Upper lobe of left lung (tissue), 6 donors: Measurements from ENCODE around the gene ZBTB40. TPM values are rescaled to one million over a fixed set of nuclear protein-coding genes. Genes with fewer than 3 reads are reported as not detected.

Source experiments
- ATAC-seq, 2 donors: fragments of 200-7000 bp; cut with Tn5 transposase; one replicate each; pipeline ENCODE4 v1.9.1; 2022; ENCODE audit warnings: mild to moderate bottlenecking in 2 of 2, moderate library complexity in 2 of 2; ENCODE audit not compliant: low FRiP score in 2 of 2
- DNase-seq, 2 donors: peaks; one replicate each; pipeline ENCODE4 v3.0.0-alpha.2; 2019 to 2020
- H3K27ac ChIP-seq, 4 donors: fragments of 200-600 bp; sonication (generic); one replicate each; pipeline ENCODE4 v1.5.1; 2016 to 2019
- H3K27me3 ChIP-seq, 4 donors: fragments of 200-600 bp; sonication (generic); one replicate each; pipeline ENCODE4 v1.5.1; 2017 to 2019
- H3K36me3 ChIP-seq, 4 donors: fragments of 200-600 bp; sonication (generic); one replicate each; pipeline ENCODE4 v1.5.1; 2016 to 2019
- H3K4me1 ChIP-seq, 4 donors: fragments of 200-600 bp; sonication (generic); one replicate each; pipeline ENCODE4 v1.5.1; 2018 to 2019
- H3K4me3 ChIP-seq, 4 donors: fragments of 200-600 bp; sonication (generic); one replicate each; pipeline ENCODE4 v1.5.1; 2017 to 2019; ENCODE audit warnings: mild to moderate bottlenecking in 2 of 4, moderate library complexity in 1 of 4
- H3K9me3 ChIP-seq, 4 donors: fragments of 200-600 bp; sonication (generic); one replicate each; pipeline ENCODE4 v1.5.1; 2018 to 2019
- EP300 ChIP-seq, 4 donors: sonication (generic); formaldehyde crosslinking; IDR thresholded peaks; one replicate each; pipeline ENCODE4 v1.5.1; 2017; ENCODE audit warnings: antibody characterized with exemption in 4 of 4, control low read depth in 2 of 4
- POLR2A ChIP-seq, 4 donors: fragments of 450-650 bp; IDR thresholded peaks; one replicate each; pipeline ENCODE4 v1.5.1; 2016 to 2017; ENCODE audit warnings: antibody characterized with exemption in 4 of 4, mild to moderate bottlenecking in 2 of 4
- POLR2AphosphoS5 ChIP-seq, 2 donors: sonication (generic); formaldehyde crosslinking; IDR thresholded peaks; one replicate each; pipeline ENCODE4 v1.5.1; 2017; ENCODE audit warnings: antibody characterized with exemption in 2 of 2
- WGBS, 2 donors: methylation state at CpG; one replicate each; pipeline ENCODE4 v1.1.5; 2017 to 2018; 5-methylcytosine and 5-hydroxymethylcytosine counted together
- total RNA-seq, 6 donors: library from RNA; depleted of rRNA in 4 of 6; stranded (reverse); fragments of >200 nt in 4 of 6; gene quantifications; one replicate each; pipeline versions ENCODE4 v1.1.0 to v1.2.1, GENCODE V29; 2016 to 2021
- TF ChIP-seq, protein P1 (sequence below), 6 experiments: fragments of 450-650 bp in 4 of 6; fragments of 200-600 bp in 2 of 6; sonication (generic) in 2 of 6; IDR thresholded peaks; one replicate each; pipeline ENCODE4 v1.5.1; 2016 to 2019; ENCODE audit warnings: antibody characterized with exemption in 6 of 6
- donor health status: DM: no; HTN: no; CAD: no; lungs with moderate emphysema.
- donor health status: DM: no; HTN: yes; CAD: no; lungs with severe emphysema.

ZBTB40 gene
- total RNA-seq, 6 donors from 2014 or later, result 18.1 to 62.9 (median 24.1) TPM

DNA sequence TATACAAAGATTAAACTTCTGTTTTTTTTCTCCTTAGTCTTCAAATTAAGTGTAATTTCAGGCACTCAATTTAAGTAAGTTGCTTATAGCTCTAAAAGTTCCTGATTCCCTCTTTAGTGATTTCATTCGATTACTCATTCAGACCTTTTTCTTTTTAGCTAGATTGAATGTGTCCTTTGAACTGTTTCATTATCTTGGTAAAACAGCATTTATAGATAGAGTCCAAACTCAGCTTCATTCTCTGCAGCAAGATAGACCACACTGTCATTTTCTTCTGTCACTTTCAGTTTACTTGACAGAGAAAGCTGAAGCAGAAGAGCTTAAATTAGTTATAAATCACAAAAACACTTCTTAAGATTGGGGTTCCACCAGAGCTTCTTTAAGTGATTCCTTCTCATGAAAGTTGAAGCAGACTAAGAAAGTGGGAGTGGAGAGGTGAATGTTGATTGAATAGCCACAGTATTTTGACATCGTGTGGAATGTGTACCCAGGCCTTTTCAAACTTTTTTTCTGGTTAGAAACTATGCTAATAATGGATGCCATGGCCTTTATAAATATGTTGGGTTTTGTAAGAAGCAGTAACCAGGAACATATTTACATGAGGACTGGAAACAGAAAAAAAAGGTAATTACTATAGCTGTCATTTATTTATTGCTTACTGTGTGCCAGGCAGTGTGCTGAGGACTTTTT, 52.2 kb downstream of the ZBTB40 start:
- Histone ChIP-seq H3K27me3 (no peaks in the 10 kb centered on the region), H3K9me3 (no peaks in the 10 kb centered on the region), H3K4me1 (peaks cover 17 to 38% (median 25%) of the 10 kb centered on the region in 4 donors), H3K36me3 (peaks cover 0 to 54% (median 15%) of the 10 kb centered on the region in 4 donors), H3K27ac (no peak overlapping the region), H3K4me3 (no peak overlapping the region)
- ATAC-seq (no peak), DNase-seq (no peak)
- 41 to 59% methylated on average over 2 of the region's 2 CpGs for WGBS, 2 donors
- no peak for TF ChIP-seq POLR2A (IDR thresholded peaks at IDR 0.05)
- TF ChIP-seq, protein P1, sequence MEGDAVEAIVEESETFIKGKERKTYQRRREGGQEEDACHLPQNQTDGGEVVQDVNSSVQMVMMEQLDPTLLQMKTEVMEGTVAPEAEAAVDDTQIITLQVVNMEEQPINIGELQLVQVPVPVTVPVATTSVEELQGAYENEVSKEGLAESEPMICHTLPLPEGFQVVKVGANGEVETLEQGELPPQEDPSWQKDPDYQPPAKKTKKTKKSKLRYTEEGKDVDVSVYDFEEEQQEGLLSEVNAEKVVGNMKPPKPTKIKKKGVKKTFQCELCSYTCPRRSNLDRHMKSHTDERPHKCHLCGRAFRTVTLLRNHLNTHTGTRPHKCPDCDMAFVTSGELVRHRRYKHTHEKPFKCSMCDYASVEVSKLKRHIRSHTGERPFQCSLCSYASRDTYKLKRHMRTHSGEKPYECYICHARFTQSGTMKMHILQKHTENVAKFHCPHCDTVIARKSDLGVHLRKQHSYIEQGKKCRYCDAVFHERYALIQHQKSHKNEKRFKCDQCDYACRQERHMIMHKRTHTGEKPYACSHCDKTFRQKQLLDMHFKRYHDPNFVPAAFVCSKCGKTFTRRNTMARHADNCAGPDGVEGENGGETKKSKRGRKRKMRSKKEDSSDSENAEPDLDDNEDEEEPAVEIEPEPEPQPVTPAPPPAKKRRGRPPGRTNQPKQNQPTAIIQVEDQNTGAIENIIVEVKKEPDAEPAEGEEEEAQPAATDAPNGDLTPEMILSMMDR (IDR thresholded peaks at IDR 0.05), result no peak

DNA sequence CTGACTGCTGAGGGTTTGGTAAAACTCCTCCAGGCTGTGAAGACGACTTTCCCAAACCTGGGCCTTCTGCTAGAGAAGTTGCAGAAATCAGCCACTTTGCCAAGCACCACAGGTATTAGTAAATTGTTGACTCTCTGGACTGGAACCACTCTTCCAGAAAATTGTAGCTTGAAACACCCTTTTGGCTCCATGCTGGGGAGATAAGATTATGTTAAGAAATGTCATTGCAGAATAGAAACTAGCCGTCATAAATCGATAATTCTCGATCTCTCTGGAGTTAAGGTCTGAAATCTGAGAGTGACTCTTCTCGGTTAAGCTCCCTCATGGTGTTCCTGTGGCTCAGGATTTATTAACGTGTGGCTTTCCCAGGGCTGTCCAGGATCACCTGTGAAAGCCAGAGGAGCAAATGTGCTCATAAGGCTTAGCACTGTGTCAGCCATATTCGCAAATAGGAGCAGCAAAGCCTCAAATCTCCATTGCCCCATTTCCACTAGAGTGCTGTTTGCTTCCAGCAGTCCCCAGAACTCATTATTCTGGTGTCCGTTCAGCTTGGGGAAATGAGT, 54.6 kb downstream of the ZBTB40 start:
- ATAC-seq (no peak), DNase-seq (no peak)
- Histone ChIP-seq H3K36me3 (peaks cover 8 to 78% (median 33%) of the 10 kb centered on the region in 4 donors), H3K9me3 (no peaks in the 10 kb centered on the region), H3K27ac (no peak overlapping the region), H3K4me1 (peaks cover 0 to 20% (median 7%) of the 10 kb centered on the region in 4 donors), H3K4me3 (no peak overlapping the region), H3K27me3 (no peaks in the 10 kb centered on the region)
- no peak for TF ChIP-seq EP300 (IDR thresholded peaks at IDR 0.05)
- 92 to 97% methylated on average over 8 of the region's 8 CpGs for WGBS, 2 donors

- Histone ChIP-seq H3K4me3 (no peak overlapping the region), H3K36me3 (peaks cover 19 to 81% (median 46%) of the 10 kb centered on the region in 4 donors), H3K4me1 (peaks cover 0 to 17% (median 7%) of the 10 kb centered on the region in 4 donors), H3K27ac (no peak overlapping the region), H3K27me3 (no peaks in the 10 kb centered on the region), H3K9me3 (no peaks in the 10 kb centered on the region)
- TF ChIP-seq EP300 (IDR thresholded peaks at IDR 0.05), result no peak
- no peak for TF ChIP-seq POLR2AphosphoS5 (IDR thresholded peaks at IDR 0.05)
- 92 to 94% methylated on average over 10 of the region's 10 CpGs for WGBS, 2 donors
- no peak for ATAC-seq
- no peak for DNase-seq
These were observed 55.9 kb downstream of the ZBTB40 start for GRCh38 chr1:22507587-22507986.

DNA sequence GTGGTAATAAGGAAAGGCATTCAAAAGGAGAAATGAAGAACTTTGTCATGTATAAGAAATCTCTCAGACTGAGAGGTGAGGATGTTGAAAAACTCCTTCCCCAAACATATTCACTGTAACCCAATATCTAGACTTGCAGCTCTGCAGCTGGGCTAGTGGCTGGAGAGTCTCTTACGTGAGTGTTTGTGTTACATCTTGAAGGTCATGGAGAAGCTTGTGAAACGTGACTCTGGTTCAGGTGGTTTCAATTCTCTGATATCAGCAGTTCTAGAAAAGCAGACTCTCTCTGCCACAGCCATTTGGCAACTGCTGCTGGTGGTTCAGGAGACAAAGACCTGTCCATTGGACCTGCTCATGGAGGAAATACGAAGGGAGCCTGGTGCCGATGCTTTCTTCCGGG, 56.7 kb downstream of the ZBTB40 start:
- Histone ChIP-seq H3K36me3 (peaks cover 25 to 89% (median 52%) of the 10 kb centered on the region in 4 donors), H3K27ac (peak overlapping the region in 1 of 4 donors; percentile 0)

GRCh38 chr1:22508991-22509390, 57.3 kb downstream of the ZBTB40 start:
- Histone ChIP-seq H3K4me1 (peaks cover 0 to 17% (median 7%) of the 10 kb centered on the region in 4 donors), H3K27ac (peak overlapping the region in 1 of 4 donors; percentile 0), H3K4me3 (no peak overlapping the region), H3K9me3 (no peaks in the 10 kb centered on the region), H3K27me3 (no peaks in the 10 kb centered on the region), H3K36me3 (peaks cover 26 to 94% (median 59%) of the 10 kb centered on the region in 4 donors)
- WGBS, 2 donors, result 76 to 88% methylated on average over 3 of the region's 3 CpGs
- ATAC-seq, result no peak
- DNase-seq, result no peak
- no peak for TF ChIP-seq EP300 (IDR thresholded peaks at IDR 0.05)

More for the DNA sequence above, 56.7 kb downstream of the ZBTB40 start:
- DNase-seq (peak in 1 of 2 donors; percentile 60), ATAC-seq (peak in 1 of 2 donors; percentile 50)
- WGBS, 2 donors, result 51 to 70% methylated on average over 2 to 5 of the region's 5 CpGs
- Histone ChIP-seq H3K9me3 (no peaks in the 10 kb centered on the region), H3K27me3 (no peaks in the 10 kb centered on the region), H3K4me3 (no peak overlapping the region), H3K4me1 (peaks cover 0 to 17% (median 7%) of the 10 kb centered on the region in 4 donors)
- TF ChIP-seq EP300 (IDR thresholded peaks at IDR 0.05), result no peak
- TF ChIP-seq, protein P1 (IDR thresholded peaks at IDR 0.05), result no peak
- TF ChIP-seq POLR2A (IDR thresholded peaks at IDR 0.05), result no peak
- TF ChIP-seq POLR2AphosphoS5 (IDR thresholded peaks at IDR 0.05), result no peak

DNA sequence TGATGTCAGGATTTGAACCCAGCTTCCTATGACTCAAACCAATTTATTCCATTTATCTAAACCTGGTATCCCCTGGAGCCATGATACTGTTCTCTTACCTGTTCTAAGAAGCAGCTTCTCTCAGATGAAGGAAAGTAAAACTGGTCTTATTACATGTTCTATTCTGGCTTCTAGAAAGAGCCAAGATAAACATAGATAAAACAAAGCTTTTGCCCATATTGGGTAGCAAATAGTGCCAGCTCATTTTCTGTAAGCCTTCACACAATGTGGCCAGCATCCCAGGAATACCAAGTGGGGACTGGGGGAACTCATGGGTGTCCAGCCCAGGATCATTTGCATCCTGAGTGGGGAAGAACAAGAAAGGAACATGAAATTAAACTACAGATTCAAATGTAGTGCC, 58.2 kb downstream of the ZBTB40 start:
- peaks cover 31 to 98% (median 66%) of the 10 kb centered on the region in 4 donors for H3K36me3 ChIP-seq
- H3K27me3 ChIP-seq, result no peaks in the 10 kb centered on the region
- no peak for ATAC-seq
- no peak overlapping the region for H3K27ac ChIP-seq
- H3K4me3 ChIP-seq, result no peak overlapping the region
- no peaks in the 10 kb centered on the region for H3K9me3 ChIP-seq
- DNase-seq, result no peak
- no peak for TF ChIP-seq POLR2A (IDR thresholded peaks at IDR 0.05)
- TF ChIP-seq, protein P1 (IDR thresholded peaks at IDR 0.05), result no peak
- TF ChIP-seq POLR2AphosphoS5 (IDR thresholded peaks at IDR 0.05), result no peak
- no peak for TF ChIP-seq EP300 (IDR thresholded peaks at IDR 0.05)
- H3K4me1 ChIP-seq, result peaks cover 0 to 12% (median 7%) of the 10 kb centered on the region in 4 donors
